Trophoblast cell (in vitro differentiated cells and primary cell): ENCODE results near the gene PRPF19.

Experiments
- DNase-seq, 2 donors: peaks; one replicate each; pipeline ENCODE4 v3.0.0-alpha.2; 2016
- H2AFZ ChIP-seq: 2 replicates; pipeline ENCODE4 v1.6.1; 2013; ENCODE audit warnings: low read length, moderate library complexity, mild to moderate bottlenecking; ENCODE audit not compliant: insufficient read depth, poor library complexity
- H2AK5ac ChIP-seq: 2 replicates; pipeline ENCODE4 v1.6.1; 2013; ENCODE audit warnings: mild to moderate bottlenecking, low read length
- H2BK120ac ChIP-seq: 2 replicates; pipeline ENCODE4 v1.6.1; 2013; ENCODE audit warnings: low read length, mild to moderate bottlenecking, moderate library complexity; ENCODE audit not compliant: insufficient read depth, poor library complexity
- H2BK12ac ChIP-seq: 2 replicates; pipeline ENCODE4 v1.6.1; 2013; ENCODE audit warnings: mild to moderate bottlenecking, low read length, moderate library complexity
- H2BK5ac ChIP-seq: 2 replicates; pipeline ENCODE4 v1.6.1; 2013; ENCODE audit warnings: low read length, low read depth, moderate library complexity, mild to moderate bottlenecking; ENCODE audit not compliant: poor library complexity
- H3K14ac ChIP-seq: 2 replicates; pipeline ENCODE4 v1.6.1; 2013; ENCODE audit warnings: mild to moderate bottlenecking, low read length
- H3K18ac ChIP-seq: 2 replicates; pipeline ENCODE4 v1.6.1; 2013; ENCODE audit warnings: mild to moderate bottlenecking, low read length
- H3K23ac ChIP-seq: 2 replicates; pipeline ENCODE4 v1.6.1; 2013; ENCODE audit warnings: low read length
- H3K27ac ChIP-seq: 2 replicates; pipeline ENCODE4 v1.5.1; 2013; ENCODE audit warnings: low read depth, mild to moderate bottlenecking, inconsistent platforms, low read length, moderate library complexity
- H3K27me3 ChIP-seq: 2 replicates; pipeline ENCODE4 v1.6.1; 2013; ENCODE audit warnings: inconsistent platforms, mild to moderate bottlenecking, low read length, moderate library complexity; ENCODE audit not compliant: insufficient read depth
- H3K36me3 ChIP-seq, 2 experiments: 1 replicate in 1 of 2; 2 replicates in 1 of 2; pipeline ENCODE4 v1.6.1; 2013; ENCODE audit warnings: low read length in 2 of 2, mild to moderate bottlenecking in 2 of 2, moderate library complexity in 1 of 2; ENCODE audit not compliant: insufficient read depth in 2 of 2, control insufficient read depth in 1 of 2
- H3K4ac ChIP-seq: 2 replicates; pipeline ENCODE4 v1.6.1; 2013; ENCODE audit warnings: low read depth, mild to moderate bottlenecking, low read length, moderate library complexity
- H3K4me1 ChIP-seq, 2 experiments: 1 replicate in 1 of 2; 2 replicates in 1 of 2; pipeline ENCODE4 v1.6.1; 2013; ENCODE audit warnings: low read length in 2 of 2, mild to moderate bottlenecking in 2 of 2, moderate library complexity in 1 of 2; ENCODE audit not compliant: insufficient read depth in 2 of 2, control insufficient read depth in 1 of 2
- H3K4me2 ChIP-seq: 2 replicates; pipeline ENCODE4 v1.6.1; 2013; ENCODE audit warnings: inconsistent platforms, mild to moderate bottlenecking, low read length, moderate library complexity
- H3K4me3 ChIP-seq: 2 replicates; pipeline ENCODE4 v1.5.1; 2013; ENCODE audit warnings: mild to moderate bottlenecking, low read depth, low read length, inconsistent platforms
- H3K79me1 ChIP-seq: one replicate; pipeline ENCODE4 v1.6.1; 2013; ENCODE audit warnings: low read length
- H3K79me2 ChIP-seq: 2 replicates; pipeline ENCODE4 v1.6.1; 2013; ENCODE audit warnings: low read length, mild to moderate bottlenecking; ENCODE audit not compliant: control insufficient read depth, insufficient read depth, poor library complexity
- H3K9ac ChIP-seq: 2 replicates; pipeline ENCODE4 v1.6.1; 2013; ENCODE audit warnings: mild to moderate bottlenecking, low read length
- H3K9me3 ChIP-seq: 2 replicates; pipeline ENCODE4 v1.6.1; 2013; ENCODE audit warnings: low read depth, mild to moderate bottlenecking, control low read depth, inconsistent platforms, low read length; ENCODE audit not compliant: insufficient read depth
- H4K12ac ChIP-seq: 2 replicates; pipeline ENCODE4 v1.6.1; 2013; ENCODE audit warnings: low read depth, mild to moderate bottlenecking, low read length, moderate library complexity
- H4K8ac ChIP-seq: 2 replicates; pipeline ENCODE4 v1.6.1; 2013; ENCODE audit warnings: low read depth, mild to moderate bottlenecking, low read length, moderate library complexity
- H4K91ac ChIP-seq: one replicate; pipeline ENCODE4 v1.6.1; 2013; ENCODE audit warnings: low read depth, mild to moderate bottlenecking, low read length, moderate library complexity
- WGBS: extraction: QIAGEN DNeasy Blood & Tissue Kit; methylation state at CpG from one replicate; pipeline ENCODE4 v1.1.7; 2013; ENCODE audit warnings: missing lambda C conversion rate; ENCODE audit not compliant: insufficient read length, insufficient coverage; ENCODE audit errors: extremely low coverage; 5-methylcytosine and 5-hydroxymethylcytosine counted together

Gene PRPF19

GRCh38 chr11:60845338-60845737 is 61.0 kb downstream of the PRPF19 start:
- no peak overlapping the region for H3K14ac ChIP-seq
- H3K27ac ChIP-seq = no peak overlapping the region
- no peak overlapping the region for H4K12ac ChIP-seq
- H3K4me3 ChIP-seq = no peak overlapping the region
- DNase-seq = no peak
- H3K4me1 ChIP-seq = peaks cover 8 to 19% of the 10 kb centered on the region in 2 experiments
- H3K79me2 ChIP-seq = peaks cover 9% of the 10 kb centered on the region
- H2AK5ac ChIP-seq = no peak overlapping the region
- no peak overlapping the region for H2AFZ ChIP-seq
- no peak overlapping the region for H4K8ac ChIP-seq
- peaks cover 11% of the 10 kb centered on the region for H3K79me1 ChIP-seq
- H3K9me3 ChIP-seq = peaks cover 5% of the 10 kb centered on the region
- no peak overlapping the region for H2BK12ac ChIP-seq
- H3K4me2 ChIP-seq = no peak overlapping the region
- H2BK120ac ChIP-seq = no peak overlapping the region
- H3K4ac ChIP-seq = no peak overlapping the region
- H4K91ac ChIP-seq = no peak overlapping the region
- no peak overlapping the region for H3K9ac ChIP-seq
- no peak overlapping the region for H3K23ac ChIP-seq
- peak overlapping the region; percentile 8 for H3K18ac ChIP-seq
- WGBS = no CpG with 5 or more reads among the region's 8 CpGs
- H3K27me3 ChIP-seq = no peaks in the 10 kb centered on the region
- H3K36me3 ChIP-seq = peaks cover 26 to 28% of the 10 kb centered on the region in 2 experiments
- no peak overlapping the region for H2BK5ac ChIP-seq

DNA sequence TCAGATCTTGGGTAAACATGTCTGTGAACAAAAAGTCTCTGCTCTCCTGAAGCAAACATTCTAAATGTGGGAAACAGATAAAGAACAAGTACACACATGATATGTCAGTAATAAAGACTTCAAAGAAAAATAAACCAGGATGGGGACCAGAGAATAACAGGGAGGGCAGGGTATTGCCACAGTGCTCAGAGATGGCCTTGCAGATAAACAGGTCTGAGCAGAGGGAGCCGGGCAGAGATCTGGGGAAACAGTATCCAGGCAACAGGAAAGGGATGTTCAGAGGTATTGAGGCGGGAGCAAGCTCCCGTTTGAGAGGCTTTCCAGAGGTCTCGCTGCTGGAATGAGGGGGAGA is 61.5 kb downstream of the PRPF19 start:
- no peak overlapping the region for H3K4me3 ChIP-seq
- H2BK12ac ChIP-seq = no peak overlapping the region
- no peak overlapping the region for H2AK5ac ChIP-seq
- peaks cover 11% of the 10 kb centered on the region for H3K79me1 ChIP-seq
- no peak overlapping the region for H3K4me2 ChIP-seq
- H4K12ac ChIP-seq = no peak overlapping the region
- H2AFZ ChIP-seq = no peak overlapping the region
- no peak overlapping the region for H3K18ac ChIP-seq
- H3K9me3 ChIP-seq = peaks cover 5% of the 10 kb centered on the region
- no peak overlapping the region for H2BK120ac ChIP-seq
- no peak for DNase-seq
- H3K27ac ChIP-seq = no peak overlapping the region
- no peak overlapping the region for H3K9ac ChIP-seq
- no peak overlapping the region for H4K91ac ChIP-seq
- H3K14ac ChIP-seq = no peak overlapping the region
- H2BK5ac ChIP-seq = no peak overlapping the region
- H3K79me2 ChIP-seq = peaks cover 9% of the 10 kb centered on the region
- H4K8ac ChIP-seq = no peak overlapping the region
- peaks cover 21 to 23% of the 10 kb centered on the region in 2 experiments for H3K36me3 ChIP-seq
- H3K4me1 ChIP-seq = peaks cover 8 to 19% of the 10 kb centered on the region in 2 experiments
- H3K23ac ChIP-seq = no peak overlapping the region
- no peak overlapping the region for H3K4ac ChIP-seq
- H3K27me3 ChIP-seq = no peaks in the 10 kb centered on the region
- WGBS = no CpG with 5 or more reads among the region's 4 CpGs

DNA sequence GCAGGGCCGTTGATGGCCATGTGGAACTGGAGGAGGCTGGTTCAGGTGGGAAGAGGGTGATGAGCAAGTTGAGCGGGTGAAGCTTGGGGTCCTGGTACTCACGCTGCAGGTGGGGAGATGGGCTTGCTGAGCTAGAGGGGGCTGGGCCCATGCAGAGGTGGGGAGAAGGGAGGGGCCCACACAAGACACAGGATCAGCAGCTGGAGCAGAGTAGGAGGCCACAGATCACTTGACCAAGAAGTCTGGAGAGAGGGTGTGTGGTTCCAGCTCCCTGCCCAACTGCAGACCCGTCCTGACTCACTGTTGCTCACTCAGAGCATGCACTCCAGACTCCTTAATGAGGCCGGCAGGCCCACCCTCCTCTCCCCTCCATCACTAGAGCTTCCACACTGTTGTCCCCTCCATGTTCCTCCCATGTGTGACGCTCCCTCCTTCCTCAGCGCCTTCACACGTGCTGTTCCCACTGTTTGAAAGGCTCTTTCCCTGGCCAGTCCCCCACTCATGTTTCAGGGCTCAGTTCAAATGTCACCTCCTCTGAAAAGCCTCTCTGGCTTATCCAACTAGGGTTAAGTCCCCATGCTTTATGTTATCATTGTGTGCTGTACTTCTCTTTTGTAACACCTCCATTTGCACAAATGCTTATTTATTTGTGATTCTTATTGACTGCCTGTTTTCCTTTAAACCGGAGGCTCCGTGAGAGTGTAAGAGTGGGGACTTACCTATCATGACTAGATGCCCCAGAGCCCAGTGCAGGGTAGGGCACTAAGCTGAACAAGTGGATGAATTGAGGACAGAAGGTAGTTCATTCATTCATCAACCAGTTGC is 62.1 kb downstream of the PRPF19 start:
- no peak overlapping the region for H3K4ac ChIP-seq
- H2BK120ac ChIP-seq = no peak overlapping the region
- H3K27ac ChIP-seq = no peak overlapping the region
- peaks cover 11% of the 10 kb centered on the region for H3K79me1 ChIP-seq
- no peak overlapping the region for H2BK5ac ChIP-seq
- H2AFZ ChIP-seq = no peak overlapping the region
- peaks cover 5% of the 10 kb centered on the region for H3K9me3 ChIP-seq
- H4K8ac ChIP-seq = no peak overlapping the region
- no peak overlapping the region for H4K91ac ChIP-seq
- peaks cover 8 to 19% of the 10 kb centered on the region in 2 experiments for H3K4me1 ChIP-seq
- H4K12ac ChIP-seq = no peak overlapping the region
- no peak for DNase-seq
- no peak overlapping the region for H3K4me3 ChIP-seq
- H3K27me3 ChIP-seq = no peaks in the 10 kb centered on the region
- no peak overlapping the region for H3K9ac ChIP-seq
- H3K18ac ChIP-seq = no peak overlapping the region
- no peak overlapping the region for H3K23ac ChIP-seq
- no peak overlapping the region for H3K14ac ChIP-seq
- H2BK12ac ChIP-seq = no peak overlapping the region
- peaks cover 15 to 17% of the 10 kb centered on the region in 2 experiments for H3K36me3 ChIP-seq
- peaks cover 9% of the 10 kb centered on the region for H3K79me2 ChIP-seq
- no peak overlapping the region for H2AK5ac ChIP-seq
- peak overlapping the region; percentile 100 for H3K4me2 ChIP-seq
- no CpG with 5 or more reads among the region's 10 CpGs for WGBS

DNA sequence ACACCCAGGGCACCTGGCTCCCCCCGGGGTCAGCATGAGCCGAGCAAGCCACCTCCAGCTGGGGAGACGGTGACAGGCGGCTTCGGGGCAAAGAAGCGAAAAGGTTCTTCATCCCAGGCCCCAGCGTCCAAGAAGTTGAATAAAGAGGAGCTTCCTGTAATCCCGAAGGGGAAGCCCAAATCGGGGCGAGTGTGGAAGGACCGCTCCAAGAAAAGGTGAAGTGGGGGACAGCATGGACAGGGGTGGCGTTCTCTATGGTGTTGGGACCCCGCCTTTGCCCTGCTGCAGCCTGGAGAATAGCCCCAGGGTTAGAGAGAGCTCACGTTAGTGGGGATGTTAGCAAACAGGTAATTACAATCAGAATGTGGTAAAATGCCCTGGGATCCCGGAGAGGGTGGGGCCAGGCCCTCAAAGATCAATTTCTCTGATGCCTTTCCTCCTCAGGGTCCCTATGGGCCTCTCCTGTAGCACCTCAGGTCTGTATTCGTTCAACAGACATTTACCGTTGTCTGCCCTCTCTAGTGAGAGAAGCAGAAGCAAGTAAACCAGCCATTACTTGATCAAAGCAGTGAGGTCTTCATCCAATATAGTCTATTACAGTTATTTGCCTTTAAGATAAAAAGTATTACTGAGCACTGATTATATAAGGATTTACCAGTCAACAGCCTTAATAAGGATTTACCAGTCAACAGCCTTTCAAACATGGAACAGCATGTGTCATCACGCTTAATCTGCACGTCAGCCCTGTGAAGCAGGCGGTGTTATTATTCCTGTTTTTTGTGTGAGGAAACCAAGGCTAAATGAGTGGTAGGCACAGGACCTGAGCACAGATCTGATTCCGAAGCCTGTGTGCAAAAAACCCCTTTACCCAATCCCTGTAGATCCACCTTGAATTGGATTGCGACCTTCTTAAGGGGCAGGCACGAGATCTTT is 63.5 kb downstream of the PRPF19 start:
- Histone ChIP-seq H3K27ac (no peak overlapping the region), H3K9me3 (peaks cover 2% of the 10 kb centered on the region), H3K4me1 (peaks cover 8 to 23% of the 10 kb centered on the region in 2 experiments), H3K36me3 (peaks cover 2 to 5% of the 10 kb centered on the region in 2 experiments), H2AK5ac (no peak overlapping the region), H2BK12ac (no peak overlapping the region), H3K9ac (peak overlapping the region; percentile 95), H2BK120ac (no peak overlapping the region), H3K18ac (peak overlapping the region; percentile 50), H3K79me1 (peaks cover 11% of the 10 kb centered on the region), H3K4me3 (peak overlapping the region; percentile 95), H3K27me3 (no peaks in the 10 kb centered on the region), H3K4ac (peak overlapping the region; percentile 81), H2AFZ (peak overlapping the region; percentile 58), H3K79me2 (peaks cover 9% of the 10 kb centered on the region), H3K4me2 (peak overlapping the region; percentile 100), H2BK5ac (peak overlapping the region; percentile 11), H4K91ac (peak overlapping the region; percentile 48), H4K12ac (peak overlapping the region; percentile 49), H3K23ac (no peak overlapping the region), H4K8ac (peak overlapping the region; percentile 52), H3K14ac (no peak overlapping the region)
- no peak for DNase-seq
- no CpG with 5 or more reads among the region's 23 CpGs for WGBS
